GM19238 (cell line): Measurements from ENCODE around the gene SLC9A9.

Experiments
- DNase-seq: peaks from one replicate; pipeline ENCODE4 v3.0.0; 2011; ENCODE audit warnings: low spot score; ENCODE audit not compliant: insufficient read length

The SLC9A9 gene

DNA sequence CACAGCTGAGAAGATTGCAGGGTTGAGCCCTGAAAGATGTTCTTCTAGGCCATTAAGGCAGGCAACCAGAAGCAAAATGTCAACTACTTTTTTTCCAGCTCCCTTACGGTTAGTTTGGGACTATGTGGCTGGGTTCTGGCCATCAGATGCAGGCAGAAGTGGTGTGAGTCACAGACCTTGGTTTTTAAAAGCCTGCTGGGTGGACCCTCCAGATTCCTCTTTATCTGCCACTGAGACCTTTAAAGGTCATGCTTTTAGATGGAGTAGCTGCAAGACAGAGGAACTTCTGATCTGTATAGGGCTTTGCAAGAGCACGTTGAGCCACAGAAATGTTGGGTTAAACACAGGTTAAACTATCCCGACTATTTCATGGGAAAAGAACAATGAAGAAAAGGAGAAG is 625.8 kb downstream of the SLC9A9 start:
- DNase-seq: no peak

DNA sequence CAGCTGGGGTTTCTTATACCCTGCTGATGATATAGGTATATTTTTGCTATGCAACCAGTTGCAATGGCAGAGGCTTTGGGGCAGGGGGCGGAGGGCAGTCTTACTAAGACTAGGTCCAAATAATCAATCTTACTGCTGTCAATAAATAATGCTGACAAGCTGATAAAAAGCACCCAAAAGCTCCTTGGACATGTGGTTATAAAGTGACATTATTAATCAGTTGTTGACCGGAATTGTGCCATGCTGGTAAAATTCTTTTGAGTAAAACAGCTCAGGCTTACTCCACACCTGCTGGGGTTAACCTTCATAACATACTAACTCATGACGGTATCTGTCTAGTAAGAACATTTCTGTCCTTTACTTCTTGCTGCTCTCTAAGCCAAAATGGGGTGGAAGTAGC is 626.8 kb downstream of the SLC9A9 start:
- DNase-seq: no peak

- DNase-seq: no peak
Measured at GRCh38 chr3:143220741-143221140, 627.5 kb downstream of the SLC9A9 start.

DNA sequence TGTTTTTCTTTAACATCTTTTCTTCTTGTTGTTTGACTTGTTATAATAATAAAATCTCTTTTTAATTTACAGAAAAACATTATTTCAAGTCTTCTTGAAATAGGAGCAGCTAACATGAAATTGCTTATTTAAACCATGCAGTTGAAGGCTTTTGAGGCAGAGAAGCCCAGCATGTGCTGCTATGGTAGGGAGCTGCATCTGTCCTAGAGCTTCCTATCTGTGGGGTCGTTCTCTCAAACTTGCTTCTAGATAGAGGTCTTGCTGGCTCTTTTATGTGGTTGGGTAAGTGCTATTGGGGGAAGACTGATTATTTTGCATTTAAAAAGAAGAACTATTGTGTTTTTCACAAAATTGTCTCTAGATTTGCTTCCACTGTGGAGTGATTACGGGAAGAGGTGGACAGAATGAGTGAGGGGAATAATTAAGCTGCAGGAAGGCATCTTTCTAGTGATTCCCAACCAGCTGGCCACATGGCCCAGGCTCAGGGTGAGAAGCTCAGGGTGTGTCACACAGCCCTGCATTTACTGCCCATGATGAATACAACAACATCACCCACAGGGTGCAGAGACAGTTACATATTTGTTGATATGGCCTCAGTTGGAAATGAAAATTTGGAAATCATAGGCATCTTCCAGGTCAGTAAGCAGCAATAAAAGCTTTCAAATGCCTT is 630.0 kb downstream of the SLC9A9 start:
- no peak for DNase-seq

DNA sequence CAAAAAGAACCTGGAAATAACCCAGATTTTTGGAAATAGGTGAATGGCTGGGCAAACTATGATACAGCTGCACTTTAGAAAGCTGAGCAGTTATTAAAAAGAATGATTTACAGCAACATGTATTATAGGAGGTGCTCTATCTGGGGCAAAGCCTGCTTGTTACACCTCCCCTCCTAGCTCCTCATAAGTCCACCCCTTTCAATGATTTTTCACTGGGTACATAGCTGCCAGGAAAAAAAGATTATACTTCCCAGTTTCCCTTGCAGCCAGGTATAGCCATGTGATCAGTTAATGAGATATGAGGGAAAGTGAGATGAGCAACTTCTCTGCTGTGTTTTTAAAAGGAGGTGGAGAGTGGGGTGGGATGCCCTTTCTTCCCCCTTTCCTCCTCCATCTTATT is 631.0 kb downstream of the SLC9A9 start:
- DNase-seq: no peak

DNA sequence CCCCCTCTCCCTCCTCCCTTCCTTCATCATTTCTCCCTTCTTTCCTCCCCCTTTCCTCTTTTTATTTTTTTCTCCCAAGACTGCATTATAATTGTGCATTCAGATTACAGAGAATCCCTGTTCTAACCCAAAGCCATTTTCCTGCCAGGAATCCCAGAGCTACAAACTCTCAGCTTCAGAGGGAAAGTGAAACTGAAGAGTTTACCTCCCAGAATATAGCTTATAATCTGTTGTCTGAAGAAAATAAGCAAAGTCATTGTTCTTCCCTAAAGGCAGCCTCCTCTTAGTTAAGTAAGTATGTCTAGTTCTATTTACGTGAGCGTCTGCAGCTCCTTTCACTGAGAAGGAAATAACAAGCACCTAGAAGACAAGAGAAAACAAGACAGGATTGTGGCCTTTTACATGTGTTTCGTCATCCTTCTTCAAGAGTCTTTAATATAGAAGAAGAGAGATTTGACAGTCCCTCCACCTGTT is 631.5 kb downstream of the SLC9A9 start:
- no peak for DNase-seq
